NAMALWA (cell line): ENCODE data around the gene C16orf74.

Experiments
- DNase-seq: peaks from one replicate; pipeline ENCODE4 v3.0.0-alpha.2; 2015; ENCODE audit warnings: low spot score

Gene C16orf74

DNA sequence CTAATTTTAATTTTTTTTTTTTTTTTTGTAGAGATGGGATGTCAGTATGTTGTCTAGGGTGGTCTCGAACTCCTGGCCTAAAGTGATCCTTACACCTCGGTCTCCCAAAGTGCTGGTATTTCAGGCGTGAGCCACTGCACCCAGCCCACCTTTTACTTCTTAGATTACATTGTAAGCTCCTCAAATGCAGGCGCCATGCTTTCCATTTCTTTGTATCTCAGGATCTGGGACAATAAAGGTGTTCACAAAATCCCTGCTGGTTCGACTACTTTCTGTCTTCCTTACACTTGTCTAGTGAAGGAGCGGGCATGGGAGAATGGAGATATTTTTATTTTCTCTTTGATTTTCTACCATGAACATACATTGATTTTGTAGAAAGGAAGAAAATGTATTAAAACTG lies 23.2 kb upstream of the C16orf74 start:
- no peak for DNase-seq

DNA sequence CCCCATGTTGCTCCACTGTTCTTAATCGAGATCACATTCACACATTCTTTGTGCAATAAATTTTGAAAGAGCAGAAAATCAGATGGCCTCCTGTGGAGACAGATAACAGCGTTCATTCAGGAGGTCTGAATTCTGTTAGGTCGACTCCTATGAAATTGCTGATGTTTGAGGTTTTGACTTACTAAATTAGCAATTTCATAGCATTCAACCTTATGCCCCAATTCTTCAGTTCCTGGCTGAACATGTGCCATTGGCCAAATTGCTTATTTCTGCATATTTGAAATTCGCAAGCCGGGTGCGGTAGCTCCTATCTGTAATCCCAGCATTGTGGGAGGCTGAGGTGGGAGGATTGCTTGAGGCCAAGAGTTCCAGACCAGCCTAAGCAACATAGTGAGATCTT lies 22.1 kb upstream of the C16orf74 start:
- no peak for DNase-seq

- DNase-seq, result no peak
These were observed 19.8 kb upstream of the C16orf74 start for GRCh38 chr16:85770741-85771140.

DNA sequence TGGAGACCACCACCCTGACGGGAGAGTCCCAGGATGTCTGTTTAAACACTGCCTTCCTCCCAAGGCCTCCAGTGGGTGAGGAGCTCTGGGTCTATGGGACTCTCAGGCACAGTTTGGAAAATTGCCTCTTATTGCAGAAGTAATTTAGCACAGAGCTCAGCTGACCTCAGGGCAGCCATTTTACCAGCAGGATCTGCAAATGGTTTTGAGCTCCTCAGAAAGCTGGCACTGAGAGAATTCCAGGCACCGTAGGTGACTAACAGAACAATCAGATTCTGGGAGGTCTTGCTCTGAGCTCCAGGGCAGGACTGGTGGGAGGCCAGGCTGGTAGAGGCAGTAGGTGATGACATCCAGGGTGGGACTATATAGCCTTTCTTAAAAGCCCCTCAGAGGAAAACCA lies 17.3 kb upstream of the C16orf74 start:
- no peak for DNase-seq

DNA sequence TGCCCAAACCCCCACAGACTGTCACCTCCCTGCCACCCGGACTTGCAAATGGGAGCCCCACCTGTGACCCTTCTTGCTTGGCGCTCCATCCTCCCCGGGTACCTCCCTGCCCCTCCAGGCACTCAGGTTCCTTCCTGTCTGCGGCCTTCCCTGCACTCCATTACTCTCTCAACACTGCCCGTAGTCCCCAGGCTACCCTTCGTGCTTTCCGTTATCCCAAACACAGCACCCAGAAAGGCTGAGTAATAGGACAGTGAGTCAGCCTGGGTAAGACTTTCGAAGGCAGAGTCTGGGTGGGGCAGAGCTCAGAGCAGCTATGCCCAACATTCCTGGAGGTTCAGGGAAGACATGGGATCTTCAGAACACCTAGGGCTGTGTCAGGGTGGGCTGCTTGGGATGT lies 16.6 kb upstream of the C16orf74 start:
- no peak for DNase-seq

- no peak for DNase-seq
These were observed 14.9 kb upstream of the C16orf74 start for GRCh38 chr16:85765767-85766166.

DNA sequence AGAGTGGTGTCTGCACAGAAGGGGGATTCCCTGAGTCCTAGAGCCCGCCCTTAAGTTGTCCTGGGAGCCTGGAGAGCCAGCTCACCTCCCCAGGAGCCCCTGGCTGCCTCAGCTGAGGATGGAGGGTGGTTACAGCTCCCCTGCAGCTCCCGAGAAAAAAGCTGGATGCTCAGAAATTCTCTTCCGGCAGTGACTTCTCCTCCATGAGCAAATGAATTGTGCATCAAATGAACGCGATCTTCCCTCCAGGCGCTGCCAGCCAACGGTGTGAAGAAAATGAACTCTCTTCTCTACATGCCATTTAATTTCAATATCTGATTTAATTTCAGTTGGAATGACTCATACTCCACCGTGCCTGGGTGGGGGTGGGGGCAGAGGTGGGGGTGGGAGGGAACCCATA lies 14.3 kb upstream of the C16orf74 start:
- no peak for DNase-seq

- no peak for DNase-seq
These were observed 12.7 kb upstream of the C16orf74 start for GRCh38 chr16:85763616-85764015.

DNA sequence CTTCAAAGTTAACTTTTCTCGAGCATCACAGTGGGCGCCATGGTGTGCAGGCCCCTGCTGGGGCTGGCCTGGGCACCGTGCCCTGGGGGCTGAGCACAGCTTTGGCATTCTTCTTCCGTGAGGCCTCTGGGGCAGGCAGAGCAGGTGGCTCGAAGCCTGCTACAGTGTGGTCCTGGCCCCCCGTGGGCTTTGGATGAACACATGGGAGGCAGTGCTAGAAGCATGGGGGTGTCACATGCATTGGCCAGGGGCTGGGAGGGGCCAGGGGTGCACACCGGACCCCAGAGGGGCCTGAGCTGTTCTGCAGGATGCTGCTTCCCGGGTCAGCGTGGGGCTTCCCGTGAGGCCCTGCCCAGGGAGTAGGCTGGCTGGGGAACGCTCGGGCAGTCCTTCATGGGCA lies 12.1 kb upstream of the C16orf74 start:
- DNase-seq, result no peak

GRCh38 chr16:85761861-85762260 lies 11.0 kb upstream of the C16orf74 start:
- peak; percentile 47 for DNase-seq

DNA sequence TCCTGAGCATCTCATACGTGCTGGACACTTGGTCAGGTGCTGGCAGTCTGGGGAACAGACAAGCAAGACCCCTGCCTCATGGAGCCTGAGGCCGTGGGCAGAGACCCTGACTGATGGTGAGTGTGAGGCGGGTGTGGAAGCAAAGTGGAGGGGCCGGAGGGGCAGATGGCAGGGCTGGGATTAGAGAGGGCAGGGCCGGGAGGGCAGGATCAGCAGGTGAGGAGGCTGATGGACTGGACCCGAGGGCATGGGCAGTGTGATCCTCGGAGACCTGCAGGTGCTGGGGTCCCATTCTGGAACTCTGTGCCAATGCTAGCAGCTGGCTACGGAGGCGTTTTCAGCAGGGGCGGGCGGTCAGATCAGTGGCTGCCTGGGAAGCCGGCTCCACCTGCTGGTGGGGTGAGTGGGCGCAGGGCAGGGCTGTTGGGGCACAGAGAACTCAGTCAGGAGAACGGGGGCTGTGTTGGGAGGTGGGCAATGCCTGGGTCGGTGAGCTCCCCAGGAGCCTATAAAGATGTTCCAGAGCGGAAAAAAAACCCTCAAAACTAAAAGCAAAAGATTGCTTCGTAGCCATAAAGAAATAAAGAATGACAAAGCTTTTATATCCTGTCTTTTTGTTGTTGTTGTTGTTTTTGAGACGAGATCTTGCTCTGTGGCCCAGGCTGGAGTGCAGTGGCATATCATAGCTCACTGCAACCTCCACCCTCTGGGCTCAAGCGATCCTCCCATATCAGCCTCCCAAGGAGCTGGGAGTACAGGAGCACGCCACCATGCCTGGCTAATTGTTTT lies 8.9 kb upstream of the C16orf74 start:
- DNase-seq, result peak; percentile 83

DNA sequence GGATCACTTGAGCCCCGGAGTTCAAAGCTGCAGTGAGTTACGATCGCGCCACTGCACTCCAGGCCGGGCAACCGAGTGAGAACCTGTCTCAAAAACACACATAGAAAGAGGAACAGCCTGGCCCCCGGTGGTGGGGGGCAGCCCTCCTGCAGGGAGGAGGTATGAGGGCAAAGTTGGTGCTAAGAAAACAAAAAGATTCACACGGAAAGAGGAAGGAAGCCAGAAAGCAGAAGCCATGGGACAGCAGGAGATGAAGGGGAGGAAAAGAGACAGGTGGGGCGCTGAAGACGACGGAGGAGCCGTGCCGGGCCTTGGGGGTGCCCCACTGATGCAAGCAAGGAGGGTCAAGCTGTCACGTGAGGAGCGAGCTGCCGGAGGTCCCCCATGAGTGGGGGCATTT lies 8.2 kb upstream of the C16orf74 start:
- peak; percentile 92 for DNase-seq

DNA sequence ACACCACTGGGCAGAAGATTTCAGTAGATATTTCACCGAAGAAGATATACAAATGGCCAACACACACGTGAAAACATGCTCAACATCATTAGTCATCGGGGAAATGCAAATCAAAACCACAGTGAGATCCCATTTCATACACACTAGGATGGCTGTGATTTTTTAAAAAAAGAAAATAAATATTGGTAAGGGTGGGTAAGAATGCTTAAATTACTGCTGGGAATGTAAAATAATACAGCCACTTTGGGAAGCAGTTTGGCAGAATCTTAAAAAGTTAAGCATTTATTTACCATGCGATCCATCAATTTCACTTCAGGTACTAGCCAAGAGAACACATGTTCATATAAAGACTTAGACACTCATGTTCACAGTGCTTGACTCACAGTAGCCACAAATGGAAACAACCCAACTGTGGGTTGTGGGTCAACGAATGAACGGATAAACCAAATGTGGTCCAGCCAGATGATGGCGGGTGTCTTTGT lies 6.5 kb upstream of the C16orf74 start:
- DNase-seq, result peak; percentile 94

GRCh38 chr16:85755929-85756768 lies 5.3 kb upstream of the C16orf74 start:
- peak; percentile 96 for DNase-seq

GRCh38 chr16:85754413-85754812 lies 3.5 kb upstream of the C16orf74 start:
- DNase-seq, result peak; percentile 91

DNA sequence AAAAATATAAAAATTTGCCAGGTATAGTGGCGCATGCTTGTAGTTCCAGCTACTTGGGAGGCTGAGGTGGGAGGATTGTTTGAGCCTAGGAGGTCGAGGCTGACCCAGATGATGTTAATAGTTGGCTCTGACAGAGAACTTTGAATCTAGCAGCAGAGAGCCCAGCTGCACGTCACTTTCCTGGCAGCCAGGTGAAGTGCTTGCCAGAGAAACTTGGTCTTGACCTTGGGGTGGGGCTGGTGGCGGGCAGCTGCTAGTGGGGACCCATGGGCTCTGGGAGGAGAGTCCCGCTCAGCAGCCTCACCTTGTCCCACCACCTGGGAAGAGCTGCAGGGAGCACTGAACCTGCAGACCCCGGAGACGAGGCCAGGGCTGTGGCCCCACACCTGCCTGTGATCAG lies 3.1 kb upstream of the C16orf74 start:
- DNase-seq, result peak; percentile 68

DNA sequence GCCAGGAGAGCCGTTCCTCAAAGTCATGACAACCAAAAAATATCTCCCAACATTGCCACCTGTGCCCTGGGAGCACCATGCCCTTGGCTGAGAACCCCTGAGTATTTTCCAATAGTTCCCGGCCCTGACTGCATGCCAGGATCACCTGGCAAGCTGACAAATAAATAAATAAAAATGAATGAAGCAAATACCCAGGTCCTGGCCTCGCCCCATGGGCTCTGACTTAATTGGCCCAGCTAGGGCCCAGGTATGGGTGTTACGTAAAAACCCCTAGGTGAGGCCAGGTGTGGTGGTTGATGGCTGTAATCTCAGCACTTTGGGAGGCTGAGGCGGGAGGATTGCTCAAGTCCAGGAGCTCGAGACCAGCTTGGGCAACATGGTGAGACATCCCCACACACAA lies 2.7 kb upstream of the C16orf74 start:
- DNase-seq, result no peak

GRCh38 chr16:85752511-85753420 lies 1.9 kb upstream of the C16orf74 start:
- peak; percentile 90 for DNase-seq

DNA sequence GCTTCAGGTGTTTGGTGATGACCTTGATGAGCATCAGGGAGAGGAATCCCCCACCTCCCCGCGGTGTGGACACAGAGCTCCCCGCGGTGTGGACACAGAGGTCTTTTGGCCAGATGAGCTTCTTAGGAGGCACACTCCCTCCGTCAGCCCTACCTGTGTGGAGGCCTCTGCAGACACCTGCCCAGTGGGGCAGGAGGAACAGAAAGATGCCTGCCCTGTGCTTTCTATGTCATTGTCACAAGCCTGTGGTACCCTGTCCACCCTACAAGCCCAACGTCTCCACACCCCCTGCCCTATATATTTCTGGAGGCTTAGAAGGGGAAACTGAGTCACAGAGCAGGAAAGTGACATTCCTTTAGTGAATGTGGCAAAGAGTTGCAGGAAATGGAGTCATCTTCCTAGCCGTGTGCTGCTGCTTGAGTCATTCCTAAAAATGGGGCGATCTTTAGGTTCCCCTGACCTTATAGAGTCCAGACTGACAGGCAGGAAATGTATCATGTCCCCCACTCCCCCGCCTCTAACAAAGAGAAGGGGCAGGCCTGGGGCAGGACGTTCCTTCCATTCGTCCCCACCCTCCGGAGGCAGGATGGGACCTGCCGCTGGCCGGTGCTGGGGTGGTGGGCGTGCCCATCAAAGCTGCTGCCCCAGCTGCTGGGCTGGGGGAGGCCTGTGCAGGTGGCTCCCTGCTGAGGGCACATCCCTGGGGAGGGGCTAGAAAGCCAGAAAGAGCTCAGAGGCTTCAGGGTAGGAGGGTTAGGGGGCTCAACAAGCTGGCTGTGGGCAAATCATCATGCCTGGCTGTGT lies 1.0 kb upstream of the C16orf74 start:
- peak; percentile 90 for DNase-seq

DNA sequence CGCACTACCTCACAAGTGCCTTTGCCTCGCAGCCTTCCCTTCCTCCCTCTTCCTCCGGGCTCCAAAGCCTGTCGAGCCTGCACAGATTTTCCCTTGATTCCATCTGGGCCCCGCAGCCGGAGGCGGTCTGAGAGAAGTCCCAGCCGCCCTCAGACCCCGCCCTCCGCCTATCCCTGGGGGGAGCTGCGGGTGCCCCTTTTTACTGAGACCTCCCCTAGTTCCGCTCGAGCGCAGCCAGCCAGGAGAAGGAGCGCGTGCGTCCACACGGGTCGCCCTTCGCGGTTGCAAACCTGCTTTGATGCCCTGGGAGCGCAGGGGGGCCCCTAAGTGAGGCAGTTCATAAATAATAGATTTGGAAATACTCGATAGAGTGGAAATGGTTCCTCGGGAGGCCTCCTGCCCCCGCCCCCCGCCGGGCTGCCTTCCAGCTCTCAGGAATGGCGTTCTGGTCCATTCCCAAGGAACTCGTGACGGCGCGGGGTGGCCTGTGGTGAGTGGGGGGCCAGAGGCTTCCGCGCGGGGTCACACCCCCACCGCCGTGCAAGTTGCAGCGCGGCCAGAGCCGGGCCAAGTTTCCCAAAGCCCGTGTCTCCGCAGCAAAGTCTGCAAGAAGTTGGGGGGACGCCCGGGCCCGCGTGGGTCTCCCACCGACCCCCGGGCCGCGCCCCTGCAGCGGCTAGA lies 610 bp downstream of the C16orf74 start:
- DNase-seq, result peak; percentile 80

- no peak for DNase-seq
These were observed 1.1 kb downstream of the C16orf74 start for GRCh38 chr16:85749771-85750145.
